Suppressor macrophage treated with lipopolysaccharide for 4 hours (primary cell): Measurements from ENCODE around the gene CLEC4G.

Experiments
- DNase-seq: peaks from one replicate; pipeline ENCODE4 v3.0.0-alpha.2; 2020

Gene CLEC4G

DNA sequence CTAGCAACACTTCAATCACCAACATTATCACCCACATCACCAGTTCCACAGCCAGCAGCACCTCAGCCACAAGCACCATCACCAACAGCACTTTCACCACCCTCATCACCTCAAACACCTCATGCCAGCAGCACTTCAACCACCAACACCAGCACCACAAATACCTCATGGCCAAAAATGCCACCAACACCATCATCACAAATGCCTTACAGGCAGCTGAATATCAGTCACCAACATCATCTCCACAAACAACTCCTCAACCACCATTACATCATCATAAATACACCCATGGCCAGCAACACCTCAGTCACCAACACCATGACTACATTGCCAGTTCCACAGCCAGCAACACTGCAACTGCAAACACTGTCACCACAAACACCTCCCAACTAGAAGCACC lies 40.4 kb downstream of the CLEC4G start:
- no peak for DNase-seq

DNA sequence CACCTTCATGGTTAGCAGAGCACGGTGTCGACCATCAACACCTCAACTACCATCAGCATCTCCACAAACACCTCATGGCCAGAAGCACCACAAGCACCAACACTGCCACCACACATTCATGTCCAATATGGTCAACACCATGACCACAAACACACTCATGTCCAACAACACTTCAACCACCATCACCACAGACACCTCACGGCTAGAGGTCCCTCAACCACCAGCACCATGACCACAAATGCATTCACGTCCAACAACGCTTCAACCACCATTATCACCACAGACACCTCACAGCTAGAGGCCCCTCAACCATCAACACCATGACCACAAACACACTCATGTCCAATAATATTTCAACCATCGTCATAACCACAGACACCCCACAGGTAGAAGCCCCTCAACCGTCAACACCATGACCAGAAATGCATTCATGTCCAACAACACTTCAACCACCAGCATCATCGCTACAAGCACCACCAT lies 41.1 kb downstream of the CLEC4G start:
- DNase-seq = no peak

DNA sequence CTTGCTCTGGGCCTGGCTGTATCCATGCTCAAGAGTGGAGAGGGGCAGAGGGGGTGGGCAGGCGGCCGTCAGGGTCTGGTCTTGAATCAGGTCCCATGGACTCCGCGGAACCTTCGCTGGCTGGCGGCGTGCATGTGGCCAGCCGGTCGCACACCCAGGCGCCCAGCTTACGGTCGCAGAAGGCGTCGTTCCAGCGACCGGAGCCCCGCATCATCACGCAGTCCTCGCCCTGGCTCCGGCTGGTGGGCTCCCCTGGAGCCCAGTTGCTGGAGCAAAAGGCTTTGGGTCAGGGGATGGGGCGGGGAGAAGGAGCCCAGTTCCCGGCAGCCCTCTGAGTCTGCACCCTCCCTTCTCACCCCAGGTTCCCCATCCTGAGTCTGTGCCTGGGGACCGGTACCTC lies 42.7 kb downstream of the CLEC4G start:
- no peak for DNase-seq

DNA sequence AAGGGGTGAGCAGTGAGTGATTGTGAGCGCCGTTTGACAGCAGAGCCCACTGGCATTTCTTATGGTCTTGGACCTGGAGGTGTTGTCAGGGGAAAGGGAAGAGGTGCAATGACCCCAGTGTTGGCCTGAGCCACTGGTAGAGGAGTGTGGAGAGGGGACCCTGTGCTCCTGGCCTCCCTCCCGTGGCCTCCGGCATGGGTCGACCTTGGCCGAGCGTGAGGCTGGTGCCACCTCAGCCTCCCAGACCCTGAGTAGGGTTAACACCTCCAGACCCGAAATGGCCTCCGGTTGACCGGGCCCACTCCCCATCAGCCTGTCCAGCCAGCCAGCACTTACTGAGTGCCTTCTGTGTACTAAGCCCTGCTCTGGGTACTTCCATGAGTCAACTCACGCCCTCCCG lies 44.7 kb downstream of the CLEC4G start:
- DNase-seq = no peak

DNA sequence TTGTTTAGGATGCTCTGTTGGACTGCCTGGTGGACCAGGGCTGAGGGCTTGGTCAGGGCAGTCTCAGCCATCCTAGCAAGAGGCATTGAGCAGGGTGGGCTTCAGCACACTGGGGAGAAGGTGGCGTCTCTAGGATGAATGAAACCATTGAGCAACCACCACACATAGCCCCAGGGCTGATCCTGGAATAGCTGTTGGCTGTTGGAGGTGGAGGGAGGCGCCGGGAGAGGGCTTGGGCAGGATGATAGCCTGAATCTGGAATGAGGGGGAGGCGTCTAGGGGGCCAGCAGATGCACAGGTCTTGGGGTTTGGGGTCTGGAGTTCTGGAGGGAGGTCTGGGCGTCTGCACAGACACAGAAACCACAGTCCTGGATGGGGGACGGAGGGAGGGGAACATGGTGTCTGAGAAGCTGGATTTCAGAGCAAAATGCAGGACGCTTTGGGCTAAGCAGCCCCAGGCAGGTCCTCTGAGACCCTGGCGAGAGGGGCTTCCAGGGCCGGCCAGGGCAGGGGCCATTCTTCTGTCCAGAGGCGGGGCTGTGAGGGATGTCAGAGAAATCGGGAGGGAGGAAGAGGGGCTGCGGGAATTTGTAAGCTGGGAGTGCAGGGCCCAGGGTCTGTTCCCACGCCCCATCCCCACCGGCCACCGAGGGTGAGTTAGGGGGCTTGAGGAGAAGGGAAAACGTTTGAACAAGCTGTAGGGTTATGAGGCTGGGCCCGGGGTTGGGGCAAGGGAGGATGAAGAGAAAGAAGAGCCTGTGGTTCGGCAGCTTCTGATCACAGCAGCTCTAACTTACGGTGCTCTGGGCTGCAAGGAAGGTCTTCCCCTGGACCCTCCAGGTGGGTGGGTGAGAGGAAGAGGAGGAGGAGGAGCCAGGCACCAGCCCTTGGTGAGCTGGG lies 46.1 kb downstream of the CLEC4G start:
- DNase-seq = no peak

GRCh38 chr19:7682175-7682855 lies 49.6 kb downstream of the CLEC4G start:
- DNase-seq = no peak

GRCh38 chr19:7681340-7682174 lies 50.4 kb downstream of the CLEC4G start:
- peak; percentile 92 for DNase-seq

GRCh38 chr19:7680606-7681339 lies 51.1 kb downstream of the CLEC4G start, which contains the start of gene TRAPPC5:
TSS of gene TRAPPC5 (plus strand) at chr19:7680833. CDS start at chr19:7682254, 1,421 bp downstream.
- DNase-seq = peak; percentile 95

- no peak for DNase-seq
These were observed 51.9 kb downstream of the CLEC4G start for GRCh38 chr19:7679771-7680605.

DNA sequence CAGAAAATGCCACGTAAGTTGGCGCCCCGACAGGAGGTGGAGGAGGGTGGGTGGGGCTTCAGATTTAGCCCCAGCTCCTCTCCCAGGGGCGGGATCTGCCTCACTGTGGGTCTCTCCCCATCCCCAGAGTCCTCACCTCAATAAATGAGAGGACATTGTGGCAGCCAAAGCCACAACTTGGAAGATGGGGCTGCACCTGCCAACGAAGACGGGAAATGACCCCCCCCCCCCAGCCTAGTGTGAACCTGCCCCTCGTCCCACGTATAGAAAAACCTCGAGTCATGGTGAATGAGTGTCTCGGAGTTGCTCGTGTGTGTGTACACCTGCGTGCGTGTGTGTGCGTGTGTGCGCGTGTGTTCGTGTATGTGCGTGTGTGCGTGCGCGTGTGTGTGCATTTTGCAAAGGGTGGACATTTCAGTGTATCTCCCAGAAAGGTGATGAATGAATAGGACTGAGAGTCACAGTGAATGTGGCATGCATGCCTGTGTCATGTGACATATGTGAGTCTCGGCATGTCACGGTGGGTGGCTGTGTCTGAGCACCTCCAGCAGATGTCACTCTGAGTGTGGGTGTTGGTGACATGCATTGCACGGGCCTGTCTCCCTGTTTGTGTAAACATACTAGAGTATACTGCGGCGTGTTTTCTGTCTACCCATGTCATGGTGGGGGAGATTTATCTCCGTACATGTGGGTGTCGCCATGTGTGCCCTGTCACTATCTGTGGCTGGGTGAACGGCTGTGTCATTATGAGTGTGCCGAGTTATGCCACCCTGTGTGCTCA lies 52.7 kb downstream of the CLEC4G start:
- peak; percentile 50 for DNase-seq
